Measurements from ENCODE around the gene S100A1.

The S100A1 gene

DNA sequence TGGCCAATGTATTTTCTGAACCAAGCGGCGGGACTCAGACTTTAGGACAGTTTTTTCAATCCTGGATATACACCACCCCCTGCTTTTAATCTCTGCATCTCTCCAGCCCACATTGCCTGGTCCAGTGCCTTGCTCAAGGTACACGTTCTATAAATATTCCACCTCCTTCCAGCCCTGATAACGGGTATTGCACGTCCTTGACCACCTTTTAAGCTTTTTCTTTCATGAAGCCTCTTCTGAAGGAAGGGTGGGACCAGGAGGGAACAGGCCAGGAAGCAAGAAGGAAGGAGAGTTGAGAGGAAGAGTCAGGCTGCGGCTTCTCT, 18.7 kb upstream of the S100A1 start:
- peak overlapping the region; percentile 60 to 66 for H3K4me3 ChIP-seq (ENCODE audit: low read depth in 1 of 2, low read length in 2 of 2)
- H3K9ac ChIP-seq (ENCODE audit: low read depth in 1 of 2, low read length in 2 of 2), result peak overlapping the region; percentile 68 to 80
- H3K9me3 ChIP-seq (ENCODE audit: control insufficient read depth in 1 of 2, low read length in 2 of 2), result no peaks in the 10 kb centered on the region
- peaks cover 39 to 46% of the 10 kb centered on the region in 2 donors for H3K4me1 ChIP-seq (ENCODE audit: control insufficient read depth in 1 of 2, insufficient read depth in 2 of 2, low read length in 2 of 2)
- H3K27me3 ChIP-seq (ENCODE audit: control insufficient read depth in 1 of 2, insufficient read depth in 2 of 2, low read length in 2 of 2), result no peaks in the 10 kb centered on the region
- peak overlapping the region; percentile 95 for H3K27ac ChIP-seq (ENCODE audit: low read depth, low read length)
- peaks cover 16 to 21% of the 10 kb centered on the region in 2 donors for H3K36me3 ChIP-seq (ENCODE audit: control insufficient read depth in 1 of 2, insufficient read depth in 2 of 2, low read length in 2 of 2)

DNA sequence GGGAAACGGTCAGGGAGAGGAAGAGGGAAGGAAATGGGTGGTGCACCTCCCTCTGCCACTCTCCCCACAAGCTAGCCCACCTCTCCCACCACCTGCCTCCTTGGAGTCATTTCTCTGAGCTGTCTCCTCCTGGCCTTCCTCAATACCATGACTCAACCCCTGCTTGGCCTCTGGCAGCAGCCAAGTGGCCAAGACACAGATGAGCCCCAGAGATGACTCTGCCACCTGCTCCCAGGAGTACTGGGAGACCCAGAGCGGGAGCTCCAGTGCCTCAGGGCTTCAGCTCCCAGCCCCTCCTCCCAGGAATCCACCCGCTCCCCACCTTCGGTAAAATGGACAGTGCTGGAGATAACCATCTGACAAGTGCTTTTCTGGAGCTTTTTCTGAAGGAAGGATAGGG, 17.9 kb upstream of the S100A1 start:
- no peaks in the 10 kb centered on the region for H3K27me3 ChIP-seq (ENCODE audit: control insufficient read depth in 1 of 2, insufficient read depth in 2 of 2, low read length in 2 of 2)
- H3K4me3 ChIP-seq (ENCODE audit: low read depth in 1 of 2, low read length in 2 of 2), result peak overlapping the region; percentile 60 to 66
- peaks cover 16 to 21% of the 10 kb centered on the region in 2 donors for H3K36me3 ChIP-seq (ENCODE audit: control insufficient read depth in 1 of 2, insufficient read depth in 2 of 2, low read length in 2 of 2)
- H3K27ac ChIP-seq (ENCODE audit: low read depth, low read length), result peak overlapping the region; percentile 95
- peak overlapping the region; percentile 20 to 80 for H3K9ac ChIP-seq (ENCODE audit: low read depth in 1 of 2, low read length in 2 of 2)
- H3K4me1 ChIP-seq (ENCODE audit: control insufficient read depth in 1 of 2, insufficient read depth in 2 of 2, low read length in 2 of 2), result peaks cover 47 to 53% of the 10 kb centered on the region in 2 donors
- no peaks in the 10 kb centered on the region for H3K9me3 ChIP-seq (ENCODE audit: control insufficient read depth in 1 of 2, low read length in 2 of 2)

DNA sequence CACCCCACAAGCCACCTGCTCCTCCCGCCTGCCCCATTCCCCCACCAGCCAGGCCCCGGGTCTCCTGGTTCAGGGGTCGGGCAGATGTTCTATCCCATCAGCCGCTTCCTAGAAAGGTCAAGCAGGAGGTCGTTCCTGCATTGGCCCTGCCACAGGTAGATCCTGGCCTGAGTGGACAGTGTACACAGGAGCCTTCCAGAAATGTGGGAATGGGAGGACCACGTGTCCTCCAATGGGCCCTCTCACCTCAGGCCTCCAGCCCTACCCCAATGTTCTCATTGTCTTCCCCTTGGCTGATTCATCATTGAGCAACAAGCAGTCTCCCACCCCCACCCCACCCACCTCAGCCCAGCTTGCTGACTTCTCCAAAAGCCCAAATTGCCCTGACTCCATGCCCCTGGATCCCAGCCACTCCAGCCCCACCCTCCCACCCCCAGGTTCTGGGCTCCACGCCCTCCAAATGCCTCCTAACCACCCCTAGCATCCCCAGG, 17.4 kb upstream of the S100A1 start:
- Histone ChIP-seq H3K27me3 (ENCODE audit: control insufficient read depth in 1 of 2, insufficient read depth in 2 of 2, low read length in 2 of 2) (no peaks in the 10 kb centered on the region), H3K27ac (ENCODE audit: low read depth, low read length) (peak overlapping the region; percentile 22), H3K36me3 (ENCODE audit: control insufficient read depth in 1 of 2, insufficient read depth in 2 of 2, low read length in 2 of 2) (peaks cover 16 to 20% of the 10 kb centered on the region in 2 donors), H3K4me1 (ENCODE audit: control insufficient read depth in 1 of 2, insufficient read depth in 2 of 2, low read length in 2 of 2) (peaks cover 50 to 57% of the 10 kb centered on the region in 2 donors), H3K9me3 (ENCODE audit: control insufficient read depth in 1 of 2, low read length in 2 of 2) (no peaks in the 10 kb centered on the region), H3K9ac (ENCODE audit: low read depth in 1 of 2, low read length in 2 of 2) (peak overlapping the region in 1 of 2 donors; percentile 80), H3K4me3 (ENCODE audit: low read depth in 1 of 2, low read length in 2 of 2) (peak overlapping the region; percentile 60 to 97)

DNA sequence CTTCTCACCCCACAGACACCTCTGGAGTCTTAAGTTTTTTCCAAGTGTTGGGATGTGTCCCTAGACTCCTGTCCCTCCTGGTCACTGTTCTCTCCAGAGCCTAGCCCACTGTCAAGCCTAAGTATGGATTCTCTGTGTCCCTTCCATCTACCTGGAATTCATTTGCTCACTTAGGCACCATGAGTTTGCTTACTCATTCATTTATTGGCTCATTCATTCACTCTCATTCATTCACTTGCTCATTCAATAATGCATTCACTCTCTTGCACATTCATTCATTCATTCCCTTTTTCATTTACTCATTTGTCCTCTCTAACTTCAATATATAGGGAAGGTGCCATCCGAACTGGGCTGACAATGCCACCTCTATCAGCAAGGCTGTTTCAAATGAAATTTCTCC, 16.9 kb upstream of the S100A1 start:
- Histone ChIP-seq H3K4me1 (ENCODE audit: control insufficient read depth in 1 of 2, insufficient read depth in 2 of 2, low read length in 2 of 2) (peaks cover 52 to 60% of the 10 kb centered on the region in 2 donors), H3K9ac (ENCODE audit: low read depth in 1 of 2, low read length in 2 of 2) (peak overlapping the region; percentile 88 to 100)

DNA sequence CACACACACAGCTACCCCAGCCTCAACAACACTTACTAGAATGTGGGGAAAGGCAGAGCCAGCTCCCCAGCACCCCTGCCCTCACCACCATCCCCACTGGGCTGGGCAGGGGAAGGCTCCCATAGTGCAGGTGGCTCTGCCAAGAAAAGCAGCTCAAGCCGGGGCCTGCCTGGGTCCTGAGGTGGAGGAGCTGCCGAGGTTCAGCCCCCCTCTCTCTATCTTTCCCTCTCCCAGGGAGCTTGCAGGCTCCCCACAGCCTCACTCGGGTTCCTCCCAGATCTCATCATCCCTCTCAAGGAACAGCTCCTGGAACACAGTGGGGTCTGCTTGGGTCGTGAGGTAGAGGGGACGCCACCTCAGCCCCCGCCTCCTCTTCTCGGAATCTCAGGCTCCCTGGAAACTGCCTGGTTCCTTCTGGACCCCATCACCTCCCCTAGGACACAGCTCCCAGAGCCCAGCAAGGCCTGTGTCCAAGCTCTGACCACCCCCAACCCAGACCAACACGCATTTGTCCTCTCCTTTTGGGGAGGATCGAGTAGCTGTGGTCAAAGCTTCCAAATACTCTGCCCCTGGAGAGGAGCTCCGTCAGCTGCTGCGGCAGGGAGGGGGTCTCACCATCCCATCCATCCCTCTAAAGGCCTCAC, 16.0 kb upstream of the S100A1 start:
- H3K27ac ChIP-seq (ENCODE audit: low read depth, low read length), result peak overlapping the region; percentile 90
- H3K9me3 ChIP-seq (ENCODE audit: control insufficient read depth in 1 of 2, low read length in 2 of 2), result no peaks in the 10 kb centered on the region
- H3K4me1 ChIP-seq (ENCODE audit: control insufficient read depth in 1 of 2, insufficient read depth in 2 of 2, low read length in 2 of 2), result peaks cover 60 to 69% of the 10 kb centered on the region in 2 donors
- H3K9ac ChIP-seq (ENCODE audit: low read depth in 1 of 2, low read length in 2 of 2), result peak overlapping the region; percentile 88 to 100
- no peaks in the 10 kb centered on the region for H3K27me3 ChIP-seq (ENCODE audit: control insufficient read depth in 1 of 2, insufficient read depth in 2 of 2, low read length in 2 of 2)
- H3K4me3 ChIP-seq (ENCODE audit: low read depth in 1 of 2, low read length in 2 of 2), result peak overlapping the region; percentile 83 to 97
- peaks cover 7 to 8% of the 10 kb centered on the region in 2 donors for H3K36me3 ChIP-seq (ENCODE audit: control insufficient read depth in 1 of 2, insufficient read depth in 2 of 2, low read length in 2 of 2)

More for the DNA sequence above, 16.9 kb upstream of the S100A1 start:
- no peaks in the 10 kb centered on the region for H3K27me3 ChIP-seq (ENCODE audit: control insufficient read depth in 1 of 2, insufficient read depth in 2 of 2, low read length in 2 of 2)
- peak overlapping the region; percentile 11 for H3K27ac ChIP-seq (ENCODE audit: low read depth, low read length)
- H3K4me3 ChIP-seq (ENCODE audit: low read depth in 1 of 2, low read length in 2 of 2), result peak overlapping the region; percentile 83 to 97
- peaks cover 16 to 17% of the 10 kb centered on the region in 2 donors for H3K36me3 ChIP-seq (ENCODE audit: control insufficient read depth in 1 of 2, insufficient read depth in 2 of 2, low read length in 2 of 2)
- H3K9me3 ChIP-seq (ENCODE audit: control insufficient read depth in 1 of 2, low read length in 2 of 2), result no peaks in the 10 kb centered on the region

DNA sequence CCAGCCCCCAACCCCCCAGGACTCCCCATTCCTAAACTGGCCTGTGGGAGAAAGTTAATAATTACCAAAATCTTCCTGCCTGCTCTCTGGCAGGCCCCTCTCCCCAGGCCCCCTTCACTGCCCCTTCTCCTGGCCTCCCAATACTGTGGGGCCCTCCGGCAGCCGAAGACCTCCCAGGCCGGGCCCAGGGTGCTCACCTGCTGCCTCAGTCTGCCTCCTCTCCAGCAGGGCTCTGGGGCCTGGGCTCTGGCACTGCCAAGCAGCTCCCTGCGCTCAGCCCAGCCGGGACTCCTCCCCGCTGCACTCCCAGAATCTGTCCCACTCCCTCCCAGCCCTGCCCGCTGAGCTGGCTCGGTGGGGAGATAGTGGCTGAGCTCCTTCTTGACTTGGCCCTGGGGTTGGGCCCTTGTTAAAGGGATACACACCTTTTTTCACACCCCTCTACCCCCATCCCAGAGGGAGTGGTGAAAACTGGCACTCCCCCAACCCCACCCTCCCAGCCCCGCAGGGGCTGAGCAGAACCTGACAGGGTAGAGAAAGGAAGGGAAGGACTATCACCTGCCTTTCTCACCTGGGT, 15.4 kb upstream of the S100A1 start, which contains the start of gene S100A16:
TSS of gene S100A16 (minus strand) at position 383 of the 577 bp plus-strand sequence. CDS start 4,986 bp downstream, outside the sequence.
- Histone ChIP-seq H3K9ac (ENCODE audit: low read depth in 1 of 2, low read length in 2 of 2) (peak within 1 kb of the TSS; percentile 88 to 100), H3K27me3 (ENCODE audit: control insufficient read depth in 1 of 2, insufficient read depth in 2 of 2, low read length in 2 of 2) (no peaks in the 10 kb centered on the region), H3K36me3 (ENCODE audit: control insufficient read depth in 1 of 2, insufficient read depth in 2 of 2, low read length in 2 of 2) (peaks cover 2% of the 10 kb centered on the region in 2 donors), H3K4me3 (ENCODE audit: low read depth in 1 of 2, low read length in 2 of 2) (peak within 1 kb of the TSS; percentile 83 to 97), H3K27ac (ENCODE audit: low read depth, low read length) (peak within 1 kb of the TSS; percentile 90), H3K9me3 (ENCODE audit: control insufficient read depth in 1 of 2, low read length in 2 of 2) (no peaks in the 10 kb centered on the region), H3K4me1 (ENCODE audit: control insufficient read depth in 1 of 2, insufficient read depth in 2 of 2, low read length in 2 of 2) (peaks cover 66 to 71% of the 10 kb centered on the region in 2 donors)

DNA sequence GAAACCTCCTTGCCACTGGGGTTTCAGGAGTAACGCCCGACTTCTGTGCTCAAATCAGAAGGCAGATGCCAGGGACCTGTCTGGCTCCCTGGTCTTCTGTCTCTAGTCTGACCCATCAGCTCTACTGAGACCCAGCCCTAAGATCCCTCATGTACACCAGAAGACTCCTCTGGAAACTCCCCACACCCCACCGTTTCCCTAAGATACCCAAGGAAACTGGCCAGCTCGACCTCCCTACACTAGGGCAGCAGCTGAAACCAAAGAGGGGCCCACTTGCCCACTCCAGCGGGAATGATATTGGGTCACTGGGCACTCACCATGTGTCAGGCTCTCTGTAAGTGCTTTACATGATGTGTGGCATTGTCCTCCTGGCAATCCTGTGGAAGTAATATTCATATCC, 14.8 kb upstream of the S100A1 start:
- no peaks in the 10 kb centered on the region for H3K36me3 ChIP-seq (ENCODE audit: control insufficient read depth in 1 of 2, insufficient read depth in 2 of 2, low read length in 2 of 2)
- H3K4me1 ChIP-seq (ENCODE audit: control insufficient read depth in 1 of 2, insufficient read depth in 2 of 2, low read length in 2 of 2), result peaks cover 62 to 67% of the 10 kb centered on the region in 2 donors
- peak overlapping the region; percentile 26 to 97 for H3K4me3 ChIP-seq (ENCODE audit: low read depth in 1 of 2, low read length in 2 of 2)

DNA sequence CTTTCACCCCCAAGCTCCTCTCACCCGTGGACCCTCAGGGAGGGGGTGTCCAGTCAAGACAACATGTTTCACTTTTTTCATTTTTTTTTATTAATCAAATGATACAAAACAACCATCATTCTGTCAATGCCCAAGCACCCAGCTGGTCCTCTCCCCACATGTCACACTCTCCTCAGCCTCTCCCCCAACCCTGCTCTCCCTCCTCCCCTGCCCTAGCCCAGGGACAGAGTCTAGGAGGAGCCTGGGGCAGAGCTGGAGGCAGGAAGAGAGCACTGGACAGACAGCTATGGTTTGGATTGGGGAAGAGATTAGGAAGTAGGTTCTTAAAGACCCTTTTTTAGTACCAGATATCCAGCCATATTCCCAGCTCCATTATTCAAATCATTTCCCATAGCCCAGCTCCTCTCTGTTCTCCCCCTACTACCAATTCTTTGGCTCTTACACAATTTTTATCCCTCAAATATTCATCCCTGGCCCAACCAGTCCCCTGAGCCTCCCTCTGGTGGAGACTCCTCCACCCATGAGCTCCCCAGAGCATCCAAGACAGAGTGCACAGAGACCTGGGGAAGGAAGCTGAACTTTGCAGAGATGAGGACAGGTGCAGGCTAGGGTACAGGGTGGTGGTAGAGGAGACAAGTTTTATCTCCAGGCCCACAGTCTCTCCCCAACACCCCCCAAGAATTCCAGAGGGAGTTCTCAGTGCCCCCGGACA, 13.9 kb upstream of the S100A1 start:
- H3K4me3 ChIP-seq (ENCODE audit: low read depth in 1 of 2, low read length in 2 of 2), result peak overlapping the region; percentile 70 to 74
- no peaks in the 10 kb centered on the region for H3K36me3 ChIP-seq (ENCODE audit: control insufficient read depth in 1 of 2, insufficient read depth in 2 of 2, low read length in 2 of 2)
- no peaks in the 10 kb centered on the region for H3K27me3 ChIP-seq (ENCODE audit: control insufficient read depth in 1 of 2, insufficient read depth in 2 of 2, low read length in 2 of 2)
- H3K27ac ChIP-seq (ENCODE audit: low read depth, low read length), result no peak overlapping the region
- peaks cover 54 to 59% of the 10 kb centered on the region in 2 donors for H3K4me1 ChIP-seq (ENCODE audit: control insufficient read depth in 1 of 2, insufficient read depth in 2 of 2, low read length in 2 of 2)
- no peaks in the 10 kb centered on the region for H3K9me3 ChIP-seq (ENCODE audit: control insufficient read depth in 1 of 2, low read length in 2 of 2)
- peak overlapping the region; percentile 89 to 94 for H3K9ac ChIP-seq (ENCODE audit: low read depth in 1 of 2, low read length in 2 of 2)

More for the DNA sequence above, 14.8 kb upstream of the S100A1 start:
- H3K9ac ChIP-seq (ENCODE audit: low read depth in 1 of 2, low read length in 2 of 2), result peak overlapping the region; percentile 65 to 100
- H3K27me3 ChIP-seq (ENCODE audit: control insufficient read depth in 1 of 2, insufficient read depth in 2 of 2, low read length in 2 of 2), result no peaks in the 10 kb centered on the region
- H3K27ac ChIP-seq (ENCODE audit: low read depth, low read length), result peak overlapping the region; percentile 90
- no peaks in the 10 kb centered on the region for H3K9me3 ChIP-seq (ENCODE audit: control insufficient read depth in 1 of 2, low read length in 2 of 2)

DNA sequence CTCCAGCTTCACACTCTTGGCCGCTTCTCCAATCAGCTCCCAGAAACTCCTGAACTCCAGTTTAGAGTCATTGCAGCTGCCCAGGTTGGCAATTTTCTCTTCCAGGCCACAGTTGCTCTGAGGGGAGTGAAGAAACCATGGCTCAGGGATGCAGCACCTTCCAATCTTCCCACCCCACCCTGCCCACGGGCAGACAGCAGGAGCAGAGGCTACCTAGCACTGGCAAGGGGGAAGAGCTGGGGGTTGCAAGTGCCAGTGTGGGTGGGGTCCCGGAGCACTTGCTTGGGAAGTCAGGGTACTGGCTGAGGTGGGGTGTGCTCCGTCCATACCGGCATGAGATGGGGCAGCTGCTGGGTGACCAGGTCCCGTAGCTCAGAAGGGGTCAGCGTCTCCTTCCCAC, 13.3 kb upstream of the S100A1 start:
- Histone ChIP-seq H3K27ac (ENCODE audit: low read depth, low read length) (no peak overlapping the region), H3K9me3 (ENCODE audit: control insufficient read depth in 1 of 2, low read length in 2 of 2) (no peaks in the 10 kb centered on the region), H3K4me1 (ENCODE audit: control insufficient read depth in 1 of 2, insufficient read depth in 2 of 2, low read length in 2 of 2) (peaks cover 49 to 54% of the 10 kb centered on the region in 2 donors), H3K27me3 (ENCODE audit: control insufficient read depth in 1 of 2, insufficient read depth in 2 of 2, low read length in 2 of 2) (no peaks in the 10 kb centered on the region), H3K9ac (ENCODE audit: low read depth in 1 of 2, low read length in 2 of 2) (peak overlapping the region; percentile 89 to 94), H3K4me3 (ENCODE audit: low read depth in 1 of 2, low read length in 2 of 2) (peak overlapping the region; percentile 70 to 74), H3K36me3 (ENCODE audit: control insufficient read depth in 1 of 2, insufficient read depth in 2 of 2, low read length in 2 of 2) (no peaks in the 10 kb centered on the region)

DNA sequence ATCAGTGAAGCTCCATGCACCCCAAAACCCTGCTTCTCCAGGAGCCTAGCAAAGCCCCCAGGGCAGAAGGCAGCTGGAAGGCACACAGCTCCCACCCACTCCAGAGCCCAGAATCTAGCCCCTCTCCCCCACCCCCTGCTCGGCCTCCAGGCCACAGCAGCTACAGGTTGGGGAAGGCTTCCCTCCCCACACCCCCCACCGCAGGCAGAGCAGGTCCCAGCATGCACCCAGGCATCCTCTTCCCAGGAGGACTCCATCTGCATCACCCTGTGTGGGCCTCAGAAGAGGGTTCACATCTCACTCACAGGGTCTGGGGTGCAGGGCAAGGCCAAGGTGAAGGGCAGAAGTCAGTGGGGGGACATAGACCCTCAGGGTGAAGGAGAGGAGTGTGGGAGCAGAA, 12.8 kb upstream of the S100A1 start:
- peak overlapping the region; percentile 70 to 74 for H3K4me3 ChIP-seq (ENCODE audit: low read depth in 1 of 2, low read length in 2 of 2)
- no peaks in the 10 kb centered on the region for H3K36me3 ChIP-seq (ENCODE audit: control insufficient read depth in 1 of 2, insufficient read depth in 2 of 2, low read length in 2 of 2)
- H3K9me3 ChIP-seq (ENCODE audit: control insufficient read depth in 1 of 2, low read length in 2 of 2), result no peaks in the 10 kb centered on the region
- H3K27me3 ChIP-seq (ENCODE audit: control insufficient read depth in 1 of 2, insufficient read depth in 2 of 2, low read length in 2 of 2), result no peaks in the 10 kb centered on the region
- H3K27ac ChIP-seq (ENCODE audit: low read depth, low read length), result peak overlapping the region; percentile 76
- H3K9ac ChIP-seq (ENCODE audit: low read depth in 1 of 2, low read length in 2 of 2), result peak overlapping the region; percentile 89 to 94
- H3K4me1 ChIP-seq (ENCODE audit: control insufficient read depth in 1 of 2, insufficient read depth in 2 of 2, low read length in 2 of 2), result peaks cover 44 to 49% of the 10 kb centered on the region in 2 donors

Measured in duodenal mucosa (tissue), 2 donors.